Effector CD8-positive, alpha-beta T cell (primary cell): Measurements from ENCODE around the gene CH25H.
"Not testable (repeated sequence)": the region's sequence is repeated elsewhere in the genome, so short reads cannot be mapped to it uniquely, and the experiment has no call there.

Experiments used
- DNase-seq: peaks from one replicate; lab custom pipeline; 2025; lab: John Stamatoyannopoulos, UW
- total RNA-seq, 4 experiments: gene quantifications; one replicate each; lab custom pipeline; 2026; lab: John Stamatoyannopoulos, UW

CH25H gene
- total RNA-seq = 0 to 0.78 (median 0.04) reads per million in 4 experiments

GRCh38 chr10:89207181-89207800 lies at the start of gene CH25H:
TSS of gene CH25H (minus strand) at chr10:89207317. CDS start at chr10:89207292, 25 bp downstream.
- peak; percentile 6 for DNase-seq

DNA sequence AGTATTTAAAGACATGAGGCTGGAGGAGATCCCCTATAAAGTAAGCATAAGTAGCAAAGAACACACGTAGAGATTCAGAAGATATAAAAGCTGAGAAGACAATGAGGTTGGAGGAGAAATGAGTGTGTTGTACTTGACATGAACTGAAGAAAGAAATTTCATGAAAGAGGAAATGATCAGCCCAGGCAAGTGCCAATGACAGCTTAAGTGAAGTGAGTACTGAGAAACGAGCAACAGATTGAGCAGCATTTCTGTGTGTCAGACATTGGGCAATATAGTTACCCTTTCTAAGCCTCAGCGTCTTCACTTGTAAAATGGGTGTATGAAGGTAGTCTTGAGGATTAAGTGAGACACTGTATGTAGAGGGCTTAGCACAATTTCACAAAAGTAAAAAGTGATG lies 49.2 kb upstream of the CH25H start:
- DNase-seq = no peak

DNA sequence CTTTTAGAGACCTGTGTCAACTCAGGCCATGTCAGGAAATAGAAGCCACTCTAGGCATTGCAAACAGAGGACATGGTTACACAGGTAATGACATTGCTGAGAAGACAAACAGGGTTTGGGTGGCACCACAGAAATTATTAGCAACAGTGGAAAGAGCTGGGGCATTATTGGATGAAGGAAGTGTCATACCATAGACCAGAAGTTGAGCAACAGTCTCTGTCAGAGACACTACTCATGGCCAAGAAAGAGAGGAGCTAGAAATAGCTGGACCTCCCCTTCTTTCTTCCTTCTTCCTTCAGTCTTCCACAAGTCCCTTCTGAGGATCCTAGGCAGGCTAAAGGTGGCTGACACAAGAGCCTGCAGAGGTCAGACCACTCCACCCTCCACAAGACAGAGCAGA lies 48.7 kb upstream of the CH25H start:
- DNase-seq = no peak

- DNase-seq = not testable (repeated sequence)
Observed at GRCh38 chr10:89255091-89255579, 48.0 kb upstream of the CH25H start.

DNA sequence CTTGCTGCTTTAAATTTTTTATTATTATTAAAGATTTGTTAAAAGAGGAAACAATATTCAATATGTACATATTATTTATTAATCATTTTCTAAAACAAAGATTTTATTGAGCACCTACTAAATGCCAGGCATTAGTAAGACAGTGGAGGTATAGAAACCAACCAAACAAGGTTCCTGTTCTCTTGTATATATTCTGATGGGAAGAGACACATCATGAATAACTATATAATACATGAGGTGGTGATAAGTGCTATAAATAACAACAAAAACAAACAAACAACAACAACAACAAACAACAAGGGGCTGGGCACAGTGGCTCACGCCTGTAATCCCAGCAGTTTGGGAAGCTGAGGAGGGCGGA lies 45.1 kb upstream of the CH25H start:
- no peak for DNase-seq

DNA sequence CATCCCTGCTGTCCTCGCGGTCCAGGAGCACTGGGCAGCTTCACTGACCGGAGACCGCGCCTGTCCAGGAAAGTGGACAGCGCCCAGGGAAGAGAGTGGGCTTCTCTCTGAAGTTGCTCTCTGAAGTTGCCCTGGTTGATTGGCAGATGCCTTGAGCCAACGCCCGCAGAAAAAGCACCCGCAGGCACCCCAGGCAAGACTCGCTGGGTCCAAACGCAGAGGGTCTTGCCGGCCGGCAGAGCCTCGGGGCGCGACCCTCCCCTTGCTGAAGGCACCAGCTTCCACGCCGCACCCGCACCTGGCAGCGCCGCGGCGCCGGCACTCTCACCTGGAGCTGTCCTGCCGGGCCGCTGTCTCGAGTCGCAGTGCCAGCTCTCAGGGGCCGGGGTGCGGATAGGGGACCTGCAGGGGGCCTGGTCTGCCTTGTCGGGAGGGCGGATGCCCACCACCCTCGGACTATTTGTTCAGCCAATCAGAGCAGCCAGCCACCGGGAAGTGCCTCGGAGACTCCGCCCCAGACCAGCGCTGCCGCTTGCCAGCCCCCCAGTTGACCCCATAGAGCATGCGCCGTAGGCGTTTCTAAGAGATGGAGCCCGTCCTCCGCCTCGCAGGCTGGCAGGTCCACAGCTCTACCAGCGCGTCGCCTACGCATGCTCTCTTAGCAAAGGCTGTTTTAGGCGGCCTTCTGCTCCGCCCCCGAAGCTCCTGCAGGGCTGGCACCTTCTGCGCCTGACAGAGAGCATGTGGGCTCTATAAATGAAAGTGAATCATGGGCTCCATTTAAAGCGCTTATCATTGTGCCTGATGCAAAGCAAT lies 44.5 kb upstream of the CH25H start, which contains the start of gene LIPA:
TSS of gene LIPA (minus strand) at position 367 of the 816 bp plus-strand sequence. CDS start 4,127 bp downstream, outside the sequence.
- peak; percentile 93 for DNase-seq

DNA sequence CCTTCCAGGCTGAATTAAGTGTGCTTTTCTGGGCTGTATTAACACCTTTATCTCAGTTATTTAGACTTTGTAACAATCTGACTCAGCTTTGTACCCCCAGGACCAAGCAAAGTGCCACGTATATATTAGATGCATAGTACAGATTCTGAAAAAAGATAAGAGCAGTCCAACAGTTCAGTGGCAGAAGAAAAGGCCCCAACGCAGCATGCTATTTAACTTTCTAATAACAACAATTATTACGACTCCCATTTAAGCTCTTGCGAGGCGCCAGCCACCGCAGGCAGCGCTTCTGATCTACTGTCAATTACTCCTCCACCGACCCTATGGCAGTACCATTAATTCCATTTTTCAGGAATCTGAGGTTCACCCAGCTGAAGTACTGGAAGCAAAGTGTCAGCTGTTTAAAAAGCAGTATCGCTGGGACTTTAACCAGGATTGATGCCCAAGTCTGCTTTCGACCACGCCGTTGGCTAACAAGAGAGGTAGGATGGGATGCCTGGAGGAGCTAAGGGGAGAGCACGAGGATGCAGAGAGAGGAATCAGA lies 43.8 kb upstream of the CH25H start:
- no peak for DNase-seq

DNA sequence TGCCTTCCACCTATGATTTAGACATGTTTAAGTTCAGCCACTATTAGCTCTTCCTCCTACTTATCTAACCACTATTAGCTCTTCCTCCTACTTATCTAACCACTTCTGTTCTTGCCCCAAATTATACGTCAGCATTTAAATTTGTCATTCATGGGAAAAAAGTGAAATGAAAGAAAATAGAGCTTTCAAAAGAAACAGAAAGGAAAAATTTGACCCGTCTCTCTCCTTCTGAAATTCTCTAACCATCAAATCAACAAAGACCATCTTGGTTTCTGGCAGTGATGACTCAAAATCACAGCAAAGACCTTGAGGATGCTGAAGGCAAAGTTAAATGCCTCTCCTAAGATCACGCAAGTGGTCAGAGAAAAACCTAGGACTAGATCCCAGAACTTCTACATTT lies 41.9 kb upstream of the CH25H start:
- DNase-seq = no peak

DNA sequence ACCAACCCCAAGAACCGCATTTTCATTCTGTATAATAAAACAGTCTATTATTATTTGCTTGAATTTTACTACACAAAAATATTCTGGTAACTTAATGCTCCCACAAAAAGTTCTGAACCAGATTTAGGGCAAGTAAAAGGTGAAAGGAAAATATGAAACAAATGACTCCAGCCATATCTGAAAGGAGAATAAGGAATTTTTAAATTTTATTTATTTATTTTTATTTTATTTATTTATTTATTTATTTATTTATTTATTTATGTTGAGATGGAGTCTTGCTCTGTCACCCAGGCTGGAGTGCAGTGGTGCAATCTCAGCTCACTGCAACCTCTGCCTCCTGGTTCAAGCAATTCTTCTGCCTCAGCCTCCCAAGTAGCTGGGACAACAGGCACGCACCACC lies 40.5 kb upstream of the CH25H start:
- not testable (repeated sequence) for DNase-seq

DNA sequence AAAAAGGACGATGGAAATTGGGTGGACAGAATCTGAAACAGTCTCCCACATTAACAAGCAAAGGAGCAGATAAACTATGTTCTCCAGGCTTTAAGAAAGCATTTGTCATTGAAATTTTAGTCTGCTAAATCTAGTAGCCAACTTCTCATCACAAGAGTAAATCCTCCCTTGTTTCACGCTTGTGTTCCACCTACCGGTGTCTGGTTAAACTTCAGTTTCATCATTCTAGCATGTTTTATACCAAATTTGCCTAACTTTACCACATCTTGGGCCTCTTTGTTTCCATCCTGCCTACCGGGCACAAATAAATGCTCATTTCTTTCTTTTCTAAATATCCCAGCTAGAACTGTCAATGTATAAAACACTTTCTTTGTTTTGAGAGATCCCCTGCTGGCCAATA lies 38.7 kb upstream of the CH25H start:
- no peak for DNase-seq

DNA sequence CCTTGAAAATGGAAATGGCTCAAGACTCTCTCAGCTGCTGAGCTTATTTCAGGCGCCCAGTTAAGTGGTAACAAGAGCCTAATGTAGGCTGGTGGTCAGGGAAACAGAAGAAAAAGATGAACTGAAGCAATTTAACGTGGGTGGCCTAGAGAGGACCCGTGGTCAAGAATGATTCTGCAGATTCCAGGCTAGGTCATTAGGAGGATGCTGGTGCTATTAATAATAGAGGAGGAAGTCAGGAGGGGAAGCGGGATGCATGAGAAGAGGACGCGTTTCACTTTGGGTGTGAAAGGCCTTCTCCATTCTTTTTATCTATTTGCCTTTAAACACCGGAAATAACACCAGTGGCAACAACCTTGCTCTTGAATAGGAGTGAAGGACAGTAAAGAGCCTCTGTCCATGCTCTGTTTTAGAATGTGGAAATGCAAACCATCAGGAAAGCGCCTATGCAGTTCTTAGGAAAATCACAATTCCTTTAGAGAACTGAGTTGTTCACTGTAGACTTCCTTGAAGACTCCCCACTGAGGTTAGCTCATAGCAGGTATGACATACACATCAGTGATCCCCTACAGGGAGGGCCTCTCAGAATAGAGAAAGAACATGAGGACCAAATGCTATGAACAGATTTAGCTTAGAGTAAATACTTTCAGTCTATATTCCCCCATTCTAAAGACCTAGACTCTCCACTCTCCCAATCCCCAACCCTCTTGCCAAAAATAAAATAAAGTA lies 35.9 kb upstream of the CH25H start:
- no peak for DNase-seq

DNA sequence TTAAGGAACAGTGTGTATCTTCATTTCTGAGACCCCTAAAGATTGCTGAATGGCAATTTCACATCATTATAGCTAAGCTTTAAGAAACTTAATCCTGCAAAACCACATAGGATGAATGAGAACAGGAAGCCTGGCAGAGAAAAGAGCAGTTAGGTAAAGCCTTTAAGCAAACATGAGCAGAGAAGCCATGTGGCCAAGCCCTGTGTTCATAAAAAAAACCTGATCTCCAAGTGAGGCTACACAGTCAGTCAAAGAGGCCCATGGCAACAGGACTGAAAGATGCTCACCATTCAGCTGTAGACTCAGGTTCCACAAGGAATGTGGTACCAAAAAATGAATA lies 35.2 kb upstream of the CH25H start:
- no peak for DNase-seq

DNA sequence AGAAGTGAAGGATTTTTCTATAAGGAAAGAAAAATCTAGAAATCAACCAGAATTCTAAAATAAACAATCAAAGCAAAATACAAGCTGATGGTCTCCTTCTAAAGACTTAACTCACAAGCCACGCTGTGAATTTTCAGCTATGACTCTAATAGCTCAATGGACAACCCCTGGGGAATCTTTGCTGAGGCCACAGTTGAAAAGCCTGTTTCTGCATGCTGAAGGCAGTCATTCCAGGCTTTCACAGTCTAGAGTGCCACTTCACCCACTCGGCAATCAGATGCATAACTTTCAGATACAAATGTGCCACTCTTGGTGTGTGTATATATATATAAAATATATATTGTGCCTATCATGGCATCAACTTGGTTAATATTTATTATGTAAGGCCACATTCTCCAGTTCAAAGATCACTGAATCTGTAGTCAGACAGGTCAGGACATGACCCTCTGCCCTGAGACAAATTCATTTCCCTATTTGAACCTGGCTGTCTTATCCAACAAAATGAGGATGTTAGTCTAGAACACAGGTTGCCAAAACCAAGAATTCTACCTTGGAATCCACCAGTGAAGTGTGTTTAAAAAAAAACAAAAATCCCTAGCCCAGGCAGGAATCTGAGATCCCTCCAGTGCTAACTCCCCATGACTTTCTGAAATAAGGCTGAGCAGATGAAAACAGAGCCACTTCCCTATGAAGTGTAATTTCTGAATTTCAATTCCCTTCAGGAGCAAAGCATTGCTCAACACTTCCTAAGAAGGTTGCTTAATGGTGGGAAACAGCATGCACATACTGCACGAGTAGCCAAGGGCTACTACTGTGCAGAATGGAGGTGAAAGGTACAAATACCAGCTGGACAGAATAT lies 34.6 kb upstream of the CH25H start:
- DNase-seq = no peak

DNA sequence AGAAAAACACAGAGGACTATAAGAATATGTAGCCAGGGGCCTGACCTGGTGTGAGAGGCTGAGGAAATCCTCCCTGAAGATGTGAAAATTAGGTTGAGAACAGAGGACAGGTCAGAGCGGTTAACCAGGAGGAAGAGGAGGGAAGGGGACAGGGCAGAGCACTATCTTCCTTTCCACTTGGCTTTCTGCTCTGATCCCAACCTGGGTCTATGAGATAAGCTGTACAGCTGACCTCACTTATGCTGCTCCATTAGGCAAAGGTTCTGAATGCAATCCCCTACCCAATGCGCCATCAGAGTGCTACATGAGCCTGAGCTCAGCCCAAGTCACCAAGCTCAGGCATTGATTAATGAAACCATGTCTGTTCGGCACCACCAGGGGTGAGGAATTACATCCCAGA lies 33.9 kb upstream of the CH25H start:
- no peak for DNase-seq

DNA sequence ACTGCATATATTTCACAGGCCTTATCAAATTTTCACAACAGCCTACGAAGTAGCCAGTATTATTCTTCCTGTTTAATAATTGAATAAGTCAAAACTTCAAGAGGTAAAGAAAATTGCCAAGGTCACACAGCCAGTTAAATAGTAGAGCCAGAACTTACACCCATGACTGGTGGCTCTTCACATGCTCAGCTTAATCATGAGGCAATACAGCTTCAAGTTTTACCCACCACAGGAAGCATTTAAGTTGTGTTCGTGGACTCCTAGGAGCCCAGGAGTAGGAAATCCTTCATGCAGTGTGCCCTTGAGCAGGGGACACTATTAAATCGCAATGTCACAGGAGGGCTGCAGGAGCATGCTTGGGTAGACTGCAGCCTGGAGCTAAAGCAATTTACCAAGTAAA lies 33.4 kb upstream of the CH25H start:
- DNase-seq = no peak

GRCh38 chr10:89238956-89239644 lies 32.0 kb upstream of the CH25H start:
- no peak for DNase-seq

DNA sequence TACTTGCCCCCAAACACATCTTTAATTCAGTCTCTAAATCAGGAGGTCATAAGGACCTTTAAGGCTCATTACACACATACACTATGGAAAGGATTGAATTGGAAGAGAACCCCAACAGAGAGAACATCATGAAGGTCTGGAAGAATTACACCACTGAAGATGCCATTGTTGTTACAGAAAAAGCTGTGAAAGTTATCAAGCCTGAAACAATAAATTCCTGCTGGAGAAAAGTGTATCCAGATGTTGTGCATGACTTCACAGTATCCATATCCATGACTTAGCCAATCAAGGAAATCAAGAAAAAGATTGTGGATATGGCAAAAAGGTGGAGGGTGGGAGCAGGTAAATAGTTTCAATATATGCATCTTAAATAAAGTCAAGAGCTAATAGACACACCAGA lies 30.7 kb upstream of the CH25H start:
- no peak for DNase-seq

DNA sequence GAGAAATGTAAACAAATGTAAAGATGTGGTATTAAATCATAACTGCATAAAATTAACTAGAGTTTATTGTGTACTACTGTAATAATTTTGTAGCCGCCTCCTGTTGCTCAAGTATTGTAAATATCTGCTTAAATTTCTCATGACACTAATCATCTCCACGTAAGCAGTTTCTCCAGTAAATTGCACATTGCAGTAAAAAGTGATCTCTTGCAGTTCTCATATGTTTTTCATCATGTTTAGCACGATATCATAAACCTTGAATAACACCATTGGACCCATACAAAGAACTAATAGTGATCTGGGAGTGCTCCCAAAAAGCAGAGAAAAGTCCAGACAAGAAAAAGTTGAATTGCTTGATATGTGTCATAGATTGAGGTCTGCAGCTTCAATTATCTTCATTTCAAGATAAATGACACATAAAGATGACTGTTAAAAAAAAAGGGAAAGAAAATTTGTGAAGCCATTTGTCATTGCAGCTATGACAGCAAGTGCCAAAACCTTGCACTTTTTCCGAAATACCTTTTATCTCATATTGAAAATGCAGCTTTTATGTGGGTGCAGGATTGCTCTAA lies 29.2 kb upstream of the CH25H start:
- DNase-seq = no peak

DNA sequence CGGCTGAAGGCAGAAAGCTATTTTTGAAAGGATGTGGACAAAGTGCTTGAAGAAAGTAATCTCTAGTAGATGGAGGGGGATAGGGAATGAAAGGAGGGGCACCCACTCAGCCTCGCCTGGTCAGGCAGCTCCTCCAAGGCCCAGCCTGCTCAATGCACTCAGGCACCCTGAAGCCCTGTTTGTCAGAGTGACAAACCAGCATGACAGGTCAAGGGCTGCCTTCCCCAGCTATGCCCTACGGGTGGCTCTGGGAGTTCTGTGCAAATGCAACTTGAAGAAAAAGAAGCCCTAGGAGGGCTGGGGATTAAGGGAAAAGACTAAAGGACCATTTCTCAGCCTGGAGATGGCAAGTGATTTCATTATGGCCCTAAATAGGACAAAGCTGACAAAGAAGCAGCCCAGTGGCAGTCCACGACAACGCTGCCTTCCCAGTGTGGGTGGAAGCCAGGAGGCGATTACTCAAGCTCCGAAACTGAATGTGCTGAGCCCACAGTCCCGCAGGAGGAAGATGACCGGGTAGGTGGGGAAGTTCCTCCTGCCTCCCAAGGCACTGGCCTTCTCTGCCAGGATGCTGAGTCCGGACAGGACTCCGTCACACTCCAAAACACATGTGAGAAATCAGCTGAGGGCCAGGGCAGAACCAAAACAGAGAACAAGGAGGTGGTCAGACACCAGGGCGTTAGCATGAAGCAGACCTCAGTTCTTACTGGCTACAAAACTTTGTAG lies 28.1 kb upstream of the CH25H start:
- no peak for DNase-seq

GRCh38 chr10:89233033-89233432 lies 25.9 kb upstream of the CH25H start:
- no peak for DNase-seq
